Nucleus accumbens (tissue), 56 donors: ENCODE results near the gene LRIG1.

Source experiments
- DNase-seq, 56 donors: peaks; one replicate each; lab custom pipeline; 2025; lab: John Stamatoyannopoulos, UW

The LRIG1 gene, protein sequence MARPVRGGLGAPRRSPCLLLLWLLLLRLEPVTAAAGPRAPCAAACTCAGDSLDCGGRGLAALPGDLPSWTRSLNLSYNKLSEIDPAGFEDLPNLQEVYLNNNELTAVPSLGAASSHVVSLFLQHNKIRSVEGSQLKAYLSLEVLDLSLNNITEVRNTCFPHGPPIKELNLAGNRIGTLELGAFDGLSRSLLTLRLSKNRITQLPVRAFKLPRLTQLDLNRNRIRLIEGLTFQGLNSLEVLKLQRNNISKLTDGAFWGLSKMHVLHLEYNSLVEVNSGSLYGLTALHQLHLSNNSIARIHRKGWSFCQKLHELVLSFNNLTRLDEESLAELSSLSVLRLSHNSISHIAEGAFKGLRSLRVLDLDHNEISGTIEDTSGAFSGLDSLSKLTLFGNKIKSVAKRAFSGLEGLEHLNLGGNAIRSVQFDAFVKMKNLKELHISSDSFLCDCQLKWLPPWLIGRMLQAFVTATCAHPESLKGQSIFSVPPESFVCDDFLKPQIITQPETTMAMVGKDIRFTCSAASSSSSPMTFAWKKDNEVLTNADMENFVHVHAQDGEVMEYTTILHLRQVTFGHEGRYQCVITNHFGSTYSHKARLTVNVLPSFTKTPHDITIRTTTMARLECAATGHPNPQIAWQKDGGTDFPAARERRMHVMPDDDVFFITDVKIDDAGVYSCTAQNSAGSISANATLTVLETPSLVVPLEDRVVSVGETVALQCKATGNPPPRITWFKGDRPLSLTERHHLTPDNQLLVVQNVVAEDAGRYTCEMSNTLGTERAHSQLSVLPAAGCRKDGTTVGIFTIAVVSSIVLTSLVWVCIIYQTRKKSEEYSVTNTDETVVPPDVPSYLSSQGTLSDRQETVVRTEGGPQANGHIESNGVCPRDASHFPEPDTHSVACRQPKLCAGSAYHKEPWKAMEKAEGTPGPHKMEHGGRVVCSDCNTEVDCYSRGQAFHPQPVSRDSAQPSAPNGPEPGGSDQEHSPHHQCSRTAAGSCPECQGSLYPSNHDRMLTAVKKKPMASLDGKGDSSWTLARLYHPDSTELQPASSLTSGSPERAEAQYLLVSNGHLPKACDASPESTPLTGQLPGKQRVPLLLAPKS

DNA sequence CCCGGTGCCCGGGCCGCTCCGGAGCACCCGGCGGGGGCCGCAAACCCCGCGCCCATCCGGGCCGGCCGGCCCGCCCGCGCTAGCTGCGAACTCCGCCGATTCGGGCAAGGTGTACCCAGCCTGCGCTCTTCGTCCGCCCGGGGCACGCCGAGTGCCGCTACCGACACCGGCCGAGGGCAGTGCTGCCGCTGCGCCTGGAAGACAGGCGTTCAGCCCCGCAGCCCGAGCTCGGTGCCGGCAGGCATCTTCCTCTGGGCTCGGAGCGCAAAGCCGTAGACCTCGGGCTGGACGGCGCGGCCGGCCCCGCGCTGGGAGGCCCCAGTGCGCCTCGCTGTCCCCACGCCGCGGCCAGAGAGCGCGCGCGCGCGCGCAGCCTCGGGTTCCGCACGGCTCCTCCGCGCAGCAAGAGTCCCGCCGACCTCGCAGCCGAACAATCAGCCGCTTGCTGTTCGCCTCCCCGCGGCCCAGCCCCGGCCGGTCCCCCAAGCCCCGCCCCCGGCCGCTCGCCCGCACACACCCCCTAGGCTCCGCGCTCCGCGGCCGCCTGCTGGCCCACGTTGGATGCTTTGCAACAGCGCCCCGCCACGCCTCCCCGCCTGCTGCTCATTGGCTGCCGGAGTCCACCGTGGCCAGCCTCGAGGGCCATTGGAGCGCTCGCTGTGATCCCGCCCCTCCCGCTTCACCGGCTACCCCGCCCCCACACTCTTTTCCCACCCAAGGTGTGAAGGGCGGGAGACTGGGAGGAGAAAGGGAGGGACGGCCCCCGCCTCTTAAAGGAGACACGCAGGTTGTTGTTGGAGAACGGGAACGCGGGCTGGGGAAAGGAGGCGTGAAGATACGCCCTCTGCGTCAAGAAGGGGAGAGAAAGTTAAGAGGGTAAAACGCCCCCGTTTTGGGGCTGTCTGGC is at the start of gene LRIG1:
Gene LRIG1, minus strand, starts transcription at position 447 of the 907 bp plus-strand sequence. CDS start 615 bp downstream, outside the sequence.
- peak; percentile 81 to 100 (median 98) for DNase-seq

DNA sequence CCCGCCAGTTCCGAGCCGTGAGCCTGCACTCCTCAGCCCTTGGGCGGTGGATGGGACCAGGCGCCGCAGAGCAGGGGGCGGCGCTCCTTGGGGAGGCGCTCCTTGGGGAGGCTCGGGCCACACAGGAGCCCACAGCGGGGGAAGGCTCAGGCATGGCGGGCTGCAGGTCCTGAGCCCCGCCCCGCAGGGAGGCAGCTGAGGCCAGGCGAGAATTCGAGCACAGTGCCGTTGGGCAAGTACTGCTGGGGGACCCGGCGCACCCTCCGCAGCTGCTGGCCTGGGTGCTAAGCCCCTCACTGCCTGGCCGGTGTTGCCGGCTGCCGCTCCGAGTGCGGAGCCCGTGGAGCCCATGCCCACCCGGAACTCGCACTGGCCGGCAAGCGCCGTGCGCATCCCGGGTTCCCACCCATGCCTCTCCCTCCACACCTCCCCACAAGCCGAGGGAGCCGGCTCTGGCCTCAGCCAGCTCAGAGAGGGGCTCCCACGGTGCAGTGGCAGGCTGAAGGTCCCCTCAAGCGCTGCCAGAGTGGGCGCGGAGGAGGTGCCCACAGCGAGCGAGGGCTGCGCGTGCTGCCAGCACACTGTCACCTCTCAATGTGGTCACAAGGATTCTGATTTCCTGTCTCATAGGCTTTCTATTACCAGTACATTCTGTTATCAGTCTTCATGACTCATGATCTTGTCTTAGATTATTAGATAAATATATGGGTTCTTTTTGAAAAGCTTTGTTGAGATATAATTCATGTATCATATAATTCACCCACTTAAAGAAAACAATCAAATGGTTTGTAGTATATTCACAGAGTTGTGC is 44.0 kb upstream of the LRIG1 start:
- DNase-seq: no peak

DNA sequence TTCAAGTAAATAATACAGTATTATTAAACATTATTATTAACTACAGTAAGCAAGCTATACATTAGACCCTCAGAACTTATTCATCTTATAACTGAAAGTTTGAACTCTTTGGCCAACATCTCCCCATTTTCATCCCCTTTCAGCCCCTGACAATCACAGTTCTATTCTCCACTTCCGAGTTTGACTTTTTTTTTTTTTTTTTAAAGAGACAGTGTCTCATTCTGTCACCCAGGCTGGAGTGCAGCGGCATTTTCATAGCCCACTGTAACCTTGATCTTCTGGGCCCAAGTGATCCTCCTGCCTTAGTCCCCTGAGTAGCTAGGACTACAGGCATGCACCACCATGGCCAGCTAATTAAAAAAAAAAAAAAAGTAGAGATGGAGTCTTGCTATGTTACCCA is 41.3 kb upstream of the LRIG1 start:
- no peak for DNase-seq

DNA sequence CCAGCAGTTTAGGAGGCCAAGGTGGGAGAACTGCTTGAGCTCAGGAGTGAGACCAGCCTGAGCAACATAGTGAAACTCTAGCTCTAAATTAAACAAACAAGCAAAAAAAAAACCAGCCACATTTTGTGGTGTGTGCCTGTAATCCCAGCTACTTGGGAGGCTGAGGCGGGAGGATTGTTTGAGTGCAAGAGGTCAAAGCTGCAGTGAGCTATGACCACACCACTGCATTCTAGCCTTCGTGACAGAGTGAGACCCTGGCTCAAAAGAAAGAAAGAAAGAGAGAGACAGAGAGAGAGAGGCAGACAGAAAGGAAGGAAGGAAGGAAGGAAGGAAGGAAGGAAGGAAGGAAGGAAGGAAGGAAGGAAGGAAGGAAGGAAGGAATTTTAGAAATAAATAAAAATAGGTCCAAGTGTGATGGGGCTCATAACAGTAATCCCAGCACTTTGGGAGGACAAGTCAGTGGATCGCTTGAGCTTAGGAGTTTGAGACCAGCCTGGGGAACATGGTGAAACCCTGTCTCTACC is 38.7 kb upstream of the LRIG1 start:
- no peak for DNase-seq

DNA sequence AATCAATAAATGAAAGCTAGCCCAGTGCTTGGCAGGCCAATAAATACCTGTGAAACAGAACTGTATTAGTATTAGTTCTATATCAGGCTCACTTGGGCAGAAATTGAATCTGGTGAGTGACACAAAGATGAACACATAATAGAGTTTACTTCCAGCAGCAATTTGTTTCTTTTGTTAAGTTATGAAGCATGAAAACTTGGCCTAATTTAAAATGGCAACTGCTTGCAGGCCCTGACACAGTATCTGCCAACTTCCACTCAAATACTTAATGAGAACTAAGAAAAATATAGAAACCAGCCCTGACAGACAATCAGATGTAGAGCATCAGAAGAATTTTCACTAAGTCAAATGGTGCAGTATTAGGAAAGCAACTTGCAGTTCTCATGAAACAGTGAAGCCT is 37.6 kb upstream of the LRIG1 start:
- DNase-seq: no peak

DNA sequence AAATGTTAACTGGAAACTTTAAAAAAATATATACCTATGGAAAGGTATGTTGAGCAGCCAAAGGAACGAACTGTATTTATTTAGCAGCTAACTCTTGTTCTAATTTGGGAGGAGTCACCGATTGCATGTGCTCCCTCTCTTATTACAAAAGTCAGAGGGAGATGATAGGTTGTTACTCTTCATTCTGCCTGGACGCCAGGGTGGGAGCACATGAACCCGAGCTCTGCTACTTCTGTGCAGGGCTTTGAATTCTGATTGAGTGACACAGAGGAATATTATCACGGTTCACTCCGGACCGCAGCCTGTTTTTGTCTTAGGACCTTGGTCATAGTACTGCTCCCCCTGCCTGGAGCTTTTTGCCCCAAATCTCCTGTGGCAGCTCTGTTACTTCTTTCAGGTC is 36.9 kb upstream of the LRIG1 start:
- peak in 11 of 56 donors; percentile 4 to 30 (median 7) for DNase-seq

DNA sequence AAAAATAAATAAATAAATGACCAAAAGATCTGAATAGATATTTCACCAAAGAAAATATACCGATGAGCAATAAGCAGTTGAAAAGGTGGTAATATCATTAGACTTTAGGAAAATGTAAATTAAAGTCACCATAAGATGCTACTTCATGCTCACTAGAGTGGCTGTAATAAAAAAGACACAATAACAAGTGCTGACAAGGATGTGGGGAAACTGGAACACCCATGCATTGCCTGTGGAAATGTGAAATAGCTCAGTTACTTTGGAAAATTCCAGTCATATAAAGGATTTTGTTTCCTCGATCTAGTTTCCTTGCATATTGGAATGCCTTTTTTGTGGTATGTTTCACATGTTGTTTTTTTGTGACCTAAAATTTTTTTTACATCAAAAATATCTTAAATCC is 36.0 kb upstream of the LRIG1 start:
- DNase-seq: no peak

DNA sequence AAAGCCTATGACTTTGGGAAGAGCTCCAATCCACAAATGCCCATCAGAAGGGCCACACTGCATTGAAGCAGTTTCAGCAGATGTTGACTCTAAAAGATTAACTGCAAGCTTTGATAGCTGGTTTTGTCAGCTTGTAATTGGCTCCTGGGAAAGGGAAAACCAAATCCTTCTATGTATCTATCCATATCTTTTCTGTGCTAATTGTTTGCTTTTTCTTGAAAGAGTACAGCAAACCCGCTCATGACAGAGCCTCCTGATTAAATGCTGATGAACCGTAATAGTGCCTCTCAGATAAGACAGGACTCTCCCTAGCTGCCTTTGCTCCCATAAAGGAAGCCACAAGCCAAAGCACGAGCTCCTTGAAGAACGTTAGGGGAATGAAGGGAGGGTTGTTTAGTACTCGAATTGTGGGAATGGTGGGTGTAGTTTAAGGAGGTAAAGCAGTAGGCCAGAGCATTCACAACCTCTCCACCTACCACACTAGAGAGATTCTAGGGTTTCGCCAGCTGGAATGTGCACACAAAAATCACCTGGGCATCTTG is 33.6 kb upstream of the LRIG1 start:
- no peak for DNase-seq

DNA sequence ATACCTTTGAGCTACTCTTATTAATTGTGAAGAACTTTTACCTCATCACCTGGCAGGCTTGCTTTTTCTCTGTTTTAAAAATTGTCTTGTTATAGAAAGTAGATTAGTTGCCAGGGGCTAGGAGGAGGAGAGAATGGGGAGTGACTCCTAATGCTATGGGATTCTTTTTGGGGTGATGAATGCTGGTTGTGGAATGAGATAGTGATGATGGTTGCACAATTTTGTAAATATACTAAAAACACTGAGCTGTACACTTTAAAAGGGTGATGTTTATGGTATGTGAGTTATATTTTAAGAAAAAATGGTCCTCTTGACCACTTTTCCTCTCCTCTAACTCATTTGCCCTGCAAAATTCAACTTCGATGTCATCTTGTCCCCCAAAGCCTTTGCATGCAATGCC is 31.8 kb upstream of the LRIG1 start:
- no peak for DNase-seq

DNA sequence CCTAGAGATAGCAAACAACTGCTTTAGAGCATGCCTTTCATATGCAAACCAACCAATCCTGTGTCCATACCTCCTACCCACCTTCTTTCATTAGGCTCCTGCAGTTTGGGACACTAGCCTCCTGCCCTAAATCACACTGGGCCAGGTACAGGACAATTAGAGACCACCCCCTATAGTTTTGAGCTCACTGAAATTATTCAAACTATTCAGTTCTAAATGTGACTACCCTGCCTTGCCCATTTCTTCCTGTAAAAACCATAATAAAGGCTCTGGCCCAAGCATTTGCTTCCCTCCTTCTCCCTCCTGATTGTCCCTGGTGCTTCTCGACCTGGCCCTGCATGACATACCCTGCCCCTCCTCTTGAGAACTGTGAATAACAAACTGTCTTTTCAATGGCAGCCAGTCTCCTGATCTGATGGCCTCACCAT is 31.4 kb upstream of the LRIG1 start:
- no peak for DNase-seq

DNA sequence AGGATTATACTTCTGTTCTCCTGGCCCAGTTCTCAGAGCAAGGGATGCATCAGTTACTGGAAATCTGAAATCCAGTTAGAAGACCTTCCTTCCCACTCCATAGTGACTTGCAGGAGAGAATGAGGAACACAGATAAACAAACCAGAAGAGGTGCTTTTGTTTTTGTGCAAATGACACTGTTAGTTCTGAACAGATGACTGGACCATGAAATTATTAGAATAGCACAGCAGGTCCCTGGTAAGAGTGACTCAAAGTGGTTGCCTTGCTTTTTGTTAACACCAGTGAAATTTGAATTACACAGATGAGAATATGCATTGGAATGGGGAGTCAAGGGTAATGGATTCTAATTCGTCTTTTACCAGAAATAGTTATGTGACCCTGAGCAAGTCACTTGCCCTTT is 30.4 kb upstream of the LRIG1 start:
- DNase-seq: no peak

DNA sequence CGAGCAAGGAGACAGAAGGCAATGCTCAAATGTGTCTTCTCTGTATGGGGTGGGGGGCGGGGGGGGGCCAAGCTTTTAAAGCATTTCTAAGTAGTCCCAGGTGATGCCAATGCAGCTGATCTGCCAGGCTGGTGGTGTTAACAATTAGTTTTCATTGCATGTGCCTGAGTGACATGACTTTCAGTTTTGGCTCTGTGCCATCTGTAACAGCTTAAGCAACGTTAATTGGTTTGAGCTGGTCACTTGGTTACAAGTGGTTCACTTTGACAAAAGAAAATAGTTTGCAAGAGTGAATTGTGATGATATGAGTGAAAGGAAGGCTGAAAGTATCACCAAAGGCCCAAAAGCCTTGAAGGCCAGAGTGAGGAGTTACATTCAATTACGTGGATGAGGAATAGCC is 26.4 kb upstream of the LRIG1 start:
- DNase-seq: no peak

DNA sequence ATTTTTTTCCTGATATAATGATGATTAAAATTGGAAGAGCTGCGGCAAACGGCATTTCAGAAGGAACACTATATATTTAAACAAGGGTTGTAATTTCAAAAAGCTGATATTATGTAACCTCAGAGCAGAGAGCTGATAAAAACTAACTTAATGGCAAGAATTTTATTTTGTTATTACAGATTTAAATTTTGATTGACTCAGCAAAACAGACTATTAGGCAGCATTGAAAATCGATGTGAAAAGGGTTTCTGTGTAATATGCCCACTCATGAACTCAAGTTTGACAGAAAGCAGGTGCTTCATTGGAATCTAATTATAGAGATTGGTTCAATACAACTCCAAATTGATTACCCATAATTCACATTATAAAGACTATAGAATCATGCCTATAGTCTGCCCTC is 24.9 kb upstream of the LRIG1 start:
- DNase-seq: no peak

DNA sequence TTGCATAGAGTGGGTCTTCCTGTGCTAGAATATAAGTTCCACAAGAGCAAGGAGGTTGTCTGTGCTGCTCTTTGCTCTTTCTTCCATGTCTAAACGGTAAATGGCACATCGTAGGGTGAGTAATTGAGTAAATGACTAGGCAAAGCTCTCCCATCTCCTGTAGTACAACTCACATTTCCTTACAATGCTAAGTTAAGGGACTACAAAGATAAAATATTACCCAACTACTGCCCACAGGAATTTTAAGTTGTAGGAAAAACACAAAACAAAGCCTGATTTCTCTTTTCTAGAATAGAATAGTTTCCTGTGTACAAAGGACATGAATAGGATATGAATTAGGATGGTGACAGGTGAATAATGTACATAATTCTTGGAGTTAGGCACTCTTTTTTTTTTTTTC is 19.9 kb upstream of the LRIG1 start:
- DNase-seq: no peak

DNA sequence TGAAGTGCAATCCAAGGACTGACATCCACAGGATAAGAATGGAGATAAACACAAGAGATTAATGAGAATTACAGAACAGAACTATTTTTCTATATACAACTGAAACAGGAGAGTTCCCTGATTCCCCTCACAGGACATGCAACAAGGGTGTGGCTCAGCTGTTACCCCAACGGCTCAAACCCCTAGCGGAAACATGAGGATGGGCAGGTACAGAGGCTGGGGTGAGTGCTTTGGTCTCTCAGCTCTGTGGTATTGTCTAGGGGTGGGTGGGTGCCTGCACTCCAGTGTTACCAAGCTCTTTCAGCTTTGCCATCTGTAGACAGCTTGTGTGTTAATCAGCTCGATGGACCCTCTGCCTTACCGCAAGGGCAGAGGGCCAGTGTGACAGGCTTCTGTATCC is 17.8 kb upstream of the LRIG1 start:
- no peak for DNase-seq

DNA sequence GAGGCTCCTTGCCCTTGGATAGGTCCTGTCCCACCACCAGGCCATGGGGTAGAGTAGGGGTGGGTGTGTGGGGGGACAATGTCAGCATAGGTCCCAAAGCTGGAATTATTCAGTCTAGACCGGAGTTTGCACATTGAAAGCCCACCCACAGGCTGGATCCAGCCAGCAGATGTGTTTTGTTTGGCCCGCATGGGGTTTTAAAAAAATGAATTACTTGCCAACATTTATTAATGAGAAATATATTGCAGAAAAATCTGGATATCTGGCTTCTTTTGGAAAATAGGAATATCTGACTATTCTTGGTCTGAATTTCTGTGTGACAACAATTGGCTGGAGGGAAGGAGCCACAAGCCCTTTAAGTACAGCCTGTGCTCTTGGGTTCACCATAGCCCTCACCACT is 17.3 kb upstream of the LRIG1 start:
- no peak for DNase-seq

DNA sequence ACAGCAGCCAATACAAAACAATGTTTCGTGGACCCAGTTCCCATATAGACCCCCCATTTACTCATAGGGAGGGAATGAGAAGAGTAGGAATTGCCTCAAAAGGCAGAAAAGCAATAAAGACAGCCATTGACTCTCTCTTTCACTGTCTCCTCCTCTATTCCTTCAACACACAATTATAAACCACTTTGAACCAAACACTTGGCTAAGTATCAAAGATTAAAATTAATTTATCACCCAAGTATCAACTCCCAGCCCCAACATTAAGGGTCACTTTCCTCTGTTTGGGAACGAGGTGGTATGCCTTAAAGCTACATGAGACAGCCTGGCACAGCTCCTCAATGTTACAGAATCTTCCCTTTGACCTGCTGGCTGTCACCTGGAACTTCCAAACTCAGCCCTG is 16.4 kb upstream of the LRIG1 start:
- DNase-seq: no peak

DNA sequence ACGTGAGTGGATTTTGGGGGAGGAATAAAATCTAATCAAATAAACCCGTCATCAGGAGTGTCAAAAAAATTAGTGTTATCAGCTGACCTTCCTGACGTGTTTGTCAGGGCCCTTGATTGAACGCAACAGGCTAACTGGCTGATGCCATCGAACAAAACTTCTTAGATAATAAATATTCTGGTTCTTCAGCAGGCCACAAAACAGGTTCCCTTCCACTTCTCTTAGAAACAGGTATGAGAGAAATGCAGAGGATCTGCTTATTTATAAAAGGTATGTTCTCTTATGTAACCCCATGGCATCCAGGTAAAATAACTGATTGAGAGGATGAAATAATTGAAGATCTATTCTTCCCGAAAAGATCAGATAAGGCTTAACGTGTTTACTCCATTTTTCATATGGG is 7.6 kb upstream of the LRIG1 start:
- DNase-seq: no peak
